H1 (cell line): ENCODE data around the gene DNAAF8. TPM values are rescaled to one million over a fixed set of nuclear protein-coding genes. Genes with fewer than 3 reads are reported as not detected.

Experiments
- CTCF ChIA-PET: fragments of 300-600 bp; sonication (Branson Sonifier 250); formaldehyde crosslinking; loops from one replicate; lab custom pipeline; 2021; ENCODE audit not compliant: partially characterized antibody; lab: Charles Lee
- POLR2A ChIA-PET: fragments of 300-600 bp; sonication (Branson Sonifier 250); formaldehyde crosslinking; loops from one replicate; lab custom pipeline; 2021; ENCODE audit warnings: inconsistent platforms; ENCODE audit not compliant: partially characterized antibody; lab: Charles Lee
- DNase-seq, 2 experiments: peaks; one replicate each; pipeline versions ENCODE4 v3.0.0 to v3.0.0-alpha.2; 2010 to 2022; ENCODE audit warnings: low spot score in 2 of 2, low read depth in 1 of 2, mixed read lengths in 1 of 2
- FAIRE-seq: peaks from 2 replicates; lab custom pipeline; 2011; peaks lifted over from hg19 to GRCh38; lab: Jason Lieb, UNC
- H2AFZ ChIP-seq: 2 replicates; pipeline ENCODE4 v1.8.1; 2012; ENCODE audit warnings: low read length, inconsistent platforms
- H2AK5ac ChIP-seq: 2 replicates; pipeline ENCODE4 v1.6.1; 2013; ENCODE audit warnings: low read depth, low read length
- H2BK120ac ChIP-seq: replicated peaks from 2 replicates; pipeline ENCODE3; 2013; ENCODE audit warnings: low read depth, low read length, inconsistent platforms
- H2BK12ac ChIP-seq: 2 replicates; pipeline ENCODE4 v1.6.1; 2013; ENCODE audit warnings: low read depth, low read length
- H2BK15ac ChIP-seq: 2 replicates; pipeline ENCODE4 v1.6.1; 2013; ENCODE audit warnings: low read length
- H2BK20ac ChIP-seq: 2 replicates; pipeline ENCODE4 v1.6.1; 2013; ENCODE audit warnings: low read length
- H2BK5ac ChIP-seq: 2 replicates; pipeline ENCODE4 v1.6.1; 2013; ENCODE audit warnings: low read depth, low read length
- H3K14ac ChIP-seq: 2 replicates; pipeline ENCODE4 v1.6.1; 2013; ENCODE audit warnings: inconsistent platforms; ENCODE audit not compliant: insufficient read length
- H3K18ac ChIP-seq: 2 replicates; pipeline ENCODE4 v1.6.1; 2013; ENCODE audit warnings: low read length; ENCODE audit errors: extremely low read depth
- H3K23ac ChIP-seq: 2 replicates; pipeline ENCODE4 v1.6.1; 2013; ENCODE audit warnings: inconsistent platforms; ENCODE audit not compliant: insufficient read length
- H3K23me2 ChIP-seq: 2 replicates; pipeline ENCODE4 v1.6.1; 2013; ENCODE audit warnings: low read depth, low read length
- H3K27ac ChIP-seq: 2 replicates; pipeline ENCODE4 v1.6.1; 2011; ENCODE audit warnings: low read depth, low read length, inconsistent platforms
- H3K27me3 ChIP-seq, 4 experiments: replicated peaks in 1 of 4; 1 replicate in 1 of 4; 2 replicates in 3 of 4; pipeline versions ENCODE4 v1.6.1 to v1.8.1; 2011 to 2013; ENCODE audit warnings: low read length in 3 of 4, mild to moderate bottlenecking in 3 of 4, inconsistent platforms in 2 of 4, mixed read lengths in 2 of 4, moderate library complexity in 1 of 4; ENCODE audit not compliant: control insufficient read depth in 3 of 4, insufficient read depth in 3 of 4; ENCODE audit errors: extremely low read depth in 1 of 4
- H3K36me3 ChIP-seq, 4 experiments: 2 replicates each; pipeline versions ENCODE4 v1.6.1 to v1.8.1; 2011 to 2013; ENCODE audit warnings: mild to moderate bottlenecking in 4 of 4, low read length in 3 of 4, moderate library complexity in 2 of 4, control low read depth in 1 of 4, inconsistent platforms in 1 of 4; ENCODE audit not compliant: insufficient read depth in 4 of 4, control insufficient read depth in 2 of 4
- H3K4ac ChIP-seq: replicated peaks from 2 replicates; pipeline ENCODE3; 2013; ENCODE audit warnings: low read length, low read depth, mixed read lengths, inconsistent platforms; ENCODE audit not compliant: insufficient read length
- H3K4me1 ChIP-seq, 4 experiments: replicated peaks in 1 of 4; 1 replicate in 1 of 4; 2 replicates in 3 of 4; pipeline versions ENCODE4 v1.6.1 to v1.8.1; 2011 to 2013; ENCODE audit warnings: low read length in 3 of 4, inconsistent platforms in 2 of 4, mixed read lengths in 1 of 4; ENCODE audit not compliant: insufficient read depth in 4 of 4, control insufficient read depth in 3 of 4
- H3K4me2 ChIP-seq, 2 experiments: 2 replicates each; pipeline versions ENCODE4 v1.6.1 to v1.8.1; 2011 to 2013; ENCODE audit warnings: low read depth in 2 of 2, low read length in 2 of 2, control low read depth in 1 of 2, inconsistent platforms in 1 of 2, mild to moderate bottlenecking in 1 of 2; ENCODE audit not compliant: insufficient read depth in 1 of 2
- H3K4me3 ChIP-seq, 4 experiments: fragments of 200-600, 300-600 bp in 1 of 4; sonication (generic), shearing (Covaris generic), sonication (Bioruptor Twin) in 1 of 4; 2 replicates each; pipeline versions ENCODE4 v1.5.1 to v1.8.1; 2011 to 2016; ENCODE audit warnings: low read length in 4 of 4, low read depth in 3 of 4, control low read depth in 2 of 4, inconsistent platforms in 2 of 4, mild to moderate bottlenecking in 2 of 4, mixed read lengths in 1 of 4, moderate library complexity in 1 of 4; ENCODE audit not compliant: insufficient read depth in 2 of 4; ENCODE audit errors: extremely low read depth in 1 of 4
- H3K56ac ChIP-seq: replicated peaks from 2 replicates; pipeline ENCODE3; 2013; ENCODE audit warnings: low read depth, mild to moderate bottlenecking, mixed read lengths, low read length, inconsistent platforms; ENCODE audit not compliant: insufficient read length
- H3K79me1 ChIP-seq: 2 replicates; pipeline ENCODE4 v1.6.1; 2013; ENCODE audit warnings: low read depth, low read length, control low read depth
- H3K79me2 ChIP-seq, 2 experiments: 2 replicates each; pipeline versions ENCODE4 v1.6.1 to v1.8.1; 2012 to 2013; ENCODE audit warnings: low read length in 2 of 2, mild to moderate bottlenecking in 2 of 2, inconsistent platforms in 1 of 2; ENCODE audit not compliant: insufficient read depth in 2 of 2, control insufficient read depth in 1 of 2
- H3K9ac ChIP-seq, 4 experiments: replicated peaks in 1 of 4; 1 replicate in 1 of 4; 2 replicates in 3 of 4; pipeline versions ENCODE4 v1.6.1 to v1.8.1; 2011 to 2013; ENCODE audit warnings: low read depth in 3 of 4, low read length in 3 of 4, control low read depth in 2 of 4, mild to moderate bottlenecking in 2 of 4, moderate library complexity in 2 of 4, inconsistent platforms in 1 of 4; ENCODE audit errors: extremely low read depth in 1 of 4
- H3K9me3 ChIP-seq, 2 experiments: 2 replicates each; pipeline versions ENCODE4 v1.6.1 to v1.8.1; 2012 to 2013; ENCODE audit warnings: mild to moderate bottlenecking in 2 of 2, moderate library complexity in 2 of 2, control low read depth in 1 of 2, inconsistent platforms in 1 of 2, low read depth in 1 of 2, low read length in 1 of 2, mixed read lengths in 1 of 2; ENCODE audit not compliant: insufficient read depth in 2 of 2
- H4K20me1 ChIP-seq, 2 experiments: replicated peaks in 1 of 2; 2 replicates each; pipeline versions ENCODE3 to v1.8.1; 2011 to 2013; ENCODE audit warnings: inconsistent platforms in 2 of 2, low read length in 2 of 2, mild to moderate bottlenecking in 1 of 2; ENCODE audit not compliant: insufficient read depth in 2 of 2, control insufficient read depth in 1 of 2
- H4K5ac ChIP-seq: 2 replicates; pipeline ENCODE4 v1.6.1; 2013; ENCODE audit warnings: low read length, low read depth, mixed read lengths, inconsistent platforms; ENCODE audit not compliant: insufficient read length
- H4K8ac ChIP-seq: 2 replicates; pipeline ENCODE4 v1.8.0; 2013; ENCODE audit warnings: mild to moderate bottlenecking, moderate library complexity, low read length, inconsistent platforms; ENCODE audit not compliant: insufficient read depth; ENCODE audit errors: extremely low read depth
- H4K91ac ChIP-seq: replicated peaks from 2 replicates; pipeline ENCODE3; 2013; ENCODE audit warnings: low read length, mixed read lengths, inconsistent platforms; ENCODE audit not compliant: insufficient read length
- CHD2 ChIP-seq: IDR thresholded peaks from 2 replicates; pipeline ENCODE4 v1.6.1; 2012; ENCODE audit warnings: low read length, improper control_type of control experiment
- CREB1 ChIP-seq: IDR thresholded peaks from 2 replicates; pipeline ENCODE4 v1.6.1; 2012; ENCODE audit warnings: inconsistent platforms
- JUN ChIP-seq: IDR thresholded peaks from 2 replicates; pipeline ENCODE4 v1.6.1; 2011; ENCODE audit warnings: low read depth, mild to moderate bottlenecking, improper control_type of control experiment, low read length
- PHF8 ChIP-seq: fragments of 200-600 bp; sonication (generic); conservative IDR thresholded peaks from 2 replicates; pipeline ENCODE4 v1.7.1; 2012; ENCODE audit warnings: low read depth, mild to moderate bottlenecking, inconsistent platforms, low read length, moderate library complexity
- WGBS, 2 experiments: shearing (Covaris generic) in 1 of 2; methylation state at CpG; one replicate each; pipeline versions ENCODE4 v1.1.6 to v1.1.7; 2013 to 2015; ENCODE audit warnings: low lambda C conversion rate in 2 of 2, mixed read lengths in 2 of 2, inconsistent platforms in 1 of 2, low coverage in 1 of 2, missing lambda C conversion rate in 1 of 2; ENCODE audit not compliant: insufficient replicate concordance in 2 of 2, insufficient coverage in 1 of 2, insufficient read length in 1 of 2; ENCODE audit errors: extremely low coverage in 1 of 2, missing lambda C conversion rate in 1 of 2; 5-methylcytosine and 5-hydroxymethylcytosine counted together
- polyA plus RNA-seq, 7 experiments: library from polyadenylated mRNA; depleted of rRNA in 3 of 7; stranded (reverse) in 5 of 7; unstranded in 2 of 7; fragments of >200 nt in 5 of 7; fragments of 200-250 nt in 2 of 7; gene quantifications; 1 replicate in 5 of 7; 2 replicates in 1 of 7; 4 replicates in 1 of 7; pipeline versions ENCODE4 v1.2.1 to v1.2.3, GENCODE V29; 2011 to 2013; ENCODE audit warnings: missing spikeins in 2 of 7, mixed read lengths in 2 of 7
- total RNA-seq: library from RNA; stranded (reverse); fragmentation: NEBNext Ultra II Directional; extraction: Animal tissue kit (Norgen Biotek cat#: 25700); gene quantifications from 2 replicates; pipeline ENCODE4 v1.2.1, GENCODE V29; 2021

The DNAAF8 gene
- total and polyA plus RNA-seq, 2 of the 8 experiments (the other 6 are each of a cell fraction or from before 2014, with no cell fraction given) = 0.39 TPM; not detected in 1

- H3K36me3 ChIP-seq = peaks cover 21 to 40% (median 34%) of the 10 kb centered on the region in 4 experiments
- no peak overlapping the region for H2BK15ac ChIP-seq
- no peak overlapping the region for H2BK120ac ChIP-seq
- H2AFZ ChIP-seq = no peak overlapping the region
- H2BK20ac ChIP-seq = no peak overlapping the region
- no peak overlapping the region for H3K4me3 ChIP-seq
- no peak overlapping the region for H3K56ac ChIP-seq
- H2BK12ac ChIP-seq = no peak overlapping the region
- H4K20me1 ChIP-seq = peaks cover 0 to 23% of the 10 kb centered on the region in 2 experiments
- FAIRE-seq (no peak), DNase-seq (no peak)
- no peak overlapping the region for H3K14ac ChIP-seq
- POLR2A ChIA-PET = interaction anchor here (0.5 to 5.4 kb wide), 11 partner anchors 9 to 96 kb away, joined by 3 to 59 read pairs (median 3); partner anchors contain the start of genes ANKS3 and DNAAF8
- H2BK5ac ChIP-seq = no peak overlapping the region
- H3K23me2 ChIP-seq = peaks cover 8% of the 10 kb centered on the region; the same call in 1 of the 2 replicates
- H3K9me3 ChIP-seq = no peaks in the 10 kb centered on the region
- H3K27ac ChIP-seq = no peak overlapping the region
- H3K4ac ChIP-seq = no peak overlapping the region
- H3K23ac ChIP-seq = no peak overlapping the region
- H3K79me1 ChIP-seq = no peaks in the 10 kb centered on the region
- H3K9ac ChIP-seq = no peak overlapping the region
- peaks cover 0 to 7% (median 5%) of the 10 kb centered on the region in 4 experiments; a peak in 4 of 7 replicates for H3K4me1 ChIP-seq
- WGBS, 2 experiments = 92% methylated on average over 19 of the region's 19 CpGs; no CpG with 5 or more reads in 1 of the 2 experiments
- no peak overlapping the region for H2AK5ac ChIP-seq
- H4K91ac ChIP-seq = no peak overlapping the region
- H3K18ac ChIP-seq = no peak overlapping the region
- no peak overlapping the region for H4K5ac ChIP-seq
- CTCF ChIA-PET = interaction anchor here (1.1 to 2.8 kb wide), 6 partner anchors 9 to 260 kb away, joined by 3 to 13 read pairs (median 6); no protein-coding TSS in a partner anchor
- peaks cover 0 to 2% of the 10 kb centered on the region in 2 experiments; a peak in 1 of 4 replicates for H3K79me2 ChIP-seq
- H4K8ac ChIP-seq = no peak overlapping the region; the same call in 1 of the 2 replicates
- H3K4me2 ChIP-seq = no peak overlapping the region
- no peaks in the 10 kb centered on the region for H3K27me3 ChIP-seq
- TF ChIP-seq CREB1 (no peak), JUN (no peak), PHF8 (no peak), CHD2 (no peak)
Measured at GRCh38 chr16:4696172-4696904, 38.0 kb upstream of the DNAAF8 start.
